ENCODE results near the gene STXBP6. TPM values are rescaled to one million over a fixed set of nuclear protein-coding genes. Genes with fewer than 3 reads are reported as not detected.

Gene STXBP6
- total and polyA plus RNA-seq, 2 of the 13 experiments (the other 11 are each of a cell fraction or from before 2014, with no cell fraction given) = 35.3 to 42.8 TPM

GRCh38 chr14:24891987-24892496 lies 157.9 kb downstream of the STXBP6 start (continued):
- TF ChIP-seq ZNF260 (CRISPR knock-in tag; IDR thresholded peaks at IDR 0.05; ENCODE audit: borderline replicate concordance, low read depth) (no peak), PHF5A (CRISPR knock-in tag; IDR thresholded peaks at IDR 0.05; ENCODE audit: low read depth, unreplicated experiment) (no peak), TERF1 (CRISPR knock-in tag; IDR thresholded peaks at IDR 0.05) (no peak), CEBPB (IDR thresholded peaks at IDR 0.05; ENCODE audit: borderline replicate concordance, low read depth, low read length) (0 out of 2 replicates have a peak, but pooled peaks have one; percentile 13), ZNF292 (CRISPR knock-in tag; IDR thresholded peaks at IDR 0.05; ENCODE audit: borderline replicate concordance, low read depth) (no peak), ZNF362 (CRISPR knock-in tag; IDR thresholded peaks at IDR 0.05; ENCODE audit: borderline replicate concordance) (peak; percentile 94), PHF21A (CRISPR knock-in tag; IDR thresholded peaks at IDR 0.05) (no peak), ZNF710 (CRISPR knock-in tag; IDR thresholded peaks at IDR 0.05; ENCODE audit: borderline replicate concordance) (peak; percentile 72; the same call in 1 of the 2 replicates), ZNF788 (CRISPR knock-in tag; IDR thresholded peaks at IDR 0.05; ENCODE audit: borderline replicate concordance) (no peak), SNAPC5 (CRISPR knock-in tag; IDR thresholded peaks at IDR 0.05; ENCODE audit: borderline replicate concordance) (no peak), ZNF652 (CRISPR knock-in tag; IDR thresholded peaks at IDR 0.05; ENCODE audit: borderline replicate concordance, low read depth) (no peak), ZNF383 (CRISPR knock-in tag; IDR thresholded peaks at IDR 0.05; ENCODE audit: borderline replicate concordance) (no peak), ZBTB20 (CRISPR knock-in tag; IDR thresholded peaks at IDR 0.05; ENCODE audit: borderline replicate concordance, low read depth) (peak; percentile 92; the same call in 1 of the 2 replicates), MATR3 (CRISPR knock-in tag; IDR thresholded peaks at IDR 0.05) (no peak), TMF1 (CRISPR knock-in tag; IDR thresholded peaks at IDR 0.05; ENCODE audit: low read depth) (no peak), NR3C1 (CRISPR knock-in tag; IDR thresholded peaks at IDR 0.05) (no peak), POLR2A (IDR thresholded peaks at IDR 0.05; ENCODE audit: insufficient read depth in 1 of 2, low read depth in 2 of 2, low read length in 2 of 2) (no peak), HNRNPK (IDR thresholded peaks at IDR 0.05; ENCODE audit: low read depth, low read length, poor library complexity, severe bottlenecking) (peak; percentile 92), RARA (CRISPR knock-in tag; IDR thresholded peaks at IDR 0.05) (peak; percentile 72), HNF4A (CRISPR knock-in tag; IDR thresholded peaks at IDR 0.05) (peak; percentile 76), ZNF580 (CRISPR knock-in tag; IDR thresholded peaks at IDR 0.05; ENCODE audit: borderline replicate concordance, low read depth) (no peak), PHF8 (CRISPR knock-in tag; IDR thresholded peaks at IDR 0.05) (no peak), ZNF124 (CRISPR knock-in tag; IDR thresholded peaks at IDR 0.05) (no peak), ZFP62 (CRISPR knock-in tag; IDR thresholded peaks at IDR 0.05) (no peak), ARID2 (CRISPR knock-in tag; IDR thresholded peaks at IDR 0.05; ENCODE audit: borderline replicate concordance) (no peak), ZNF530 (CRISPR knock-in tag; IDR thresholded peaks at IDR 0.05; ENCODE audit: low read depth) (no peak), SP140L (CRISPR knock-in tag; IDR thresholded peaks at IDR 0.05; ENCODE audit: borderline replicate concordance) (no peak), CEBPG (CRISPR knock-in tag; IDR thresholded peaks at IDR 0.05) (peak; percentile 75)

Data from HepG2 (cell line).